ENCODE data around the gene LRSAM1. TPM values are rescaled to one million over a fixed set of nuclear protein-coding genes. Genes with fewer than 3 reads are reported as not detected.

LRSAM1 gene
- total RNA-seq, 1 donor = 12.3 TPM

DNA sequence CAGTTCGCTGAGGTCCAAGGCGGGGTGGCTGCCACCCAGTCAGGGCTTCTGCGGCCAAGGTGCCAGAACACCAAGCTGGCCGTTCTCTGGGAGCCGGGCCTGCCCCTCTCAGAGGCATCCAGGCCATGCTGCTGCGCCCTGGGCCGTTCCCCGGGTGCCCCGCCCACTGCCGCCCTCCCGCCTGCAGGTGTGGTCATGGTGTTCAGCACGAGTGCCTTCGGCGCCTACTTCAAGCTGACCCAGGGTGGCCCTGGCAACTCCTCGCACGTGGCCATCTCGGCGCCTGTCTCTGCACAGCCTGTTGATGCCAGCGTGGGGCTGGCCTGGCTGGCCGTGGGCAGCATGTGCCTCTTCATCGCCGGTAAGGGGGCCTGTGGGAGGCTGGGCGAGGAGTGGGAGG lies 46.7 kb upstream of the LRSAM1 start:
- Histone ChIP-seq H3K4me2 (ENCODE audit: insufficient read depth, low read length) (no peak overlapping the region), H3K27me3 (ENCODE audit: insufficient read depth, low read length) (no peaks in the 10 kb centered on the region), H3K4me3 (ENCODE audit: insufficient read depth, low read length) (no peak overlapping the region), H3K79me2 (ENCODE audit: insufficient read depth, low read length) (no peaks in the 10 kb centered on the region), H3K36me3 (ENCODE audit: insufficient read depth, low read length) (no peaks in the 10 kb centered on the region), H3K27ac (ENCODE audit: low read depth, low read length) (no peak overlapping the region), H2AFZ (ENCODE audit: low read length) (no peak overlapping the region), H3K4me1 (ENCODE audit: insufficient read depth, low read length) (no peaks in the 10 kb centered on the region), H4K20me1 (ENCODE audit: insufficient read depth, low read length) (peaks cover 3% of the 10 kb centered on the region), H3K9me3 (ENCODE audit: low read depth, low read length) (no peaks in the 10 kb centered on the region)
- DNase-seq (ENCODE audit: insufficient read length, low spot score, missing footprints) = no peak
- TF ChIP-seq, protein P1, sequence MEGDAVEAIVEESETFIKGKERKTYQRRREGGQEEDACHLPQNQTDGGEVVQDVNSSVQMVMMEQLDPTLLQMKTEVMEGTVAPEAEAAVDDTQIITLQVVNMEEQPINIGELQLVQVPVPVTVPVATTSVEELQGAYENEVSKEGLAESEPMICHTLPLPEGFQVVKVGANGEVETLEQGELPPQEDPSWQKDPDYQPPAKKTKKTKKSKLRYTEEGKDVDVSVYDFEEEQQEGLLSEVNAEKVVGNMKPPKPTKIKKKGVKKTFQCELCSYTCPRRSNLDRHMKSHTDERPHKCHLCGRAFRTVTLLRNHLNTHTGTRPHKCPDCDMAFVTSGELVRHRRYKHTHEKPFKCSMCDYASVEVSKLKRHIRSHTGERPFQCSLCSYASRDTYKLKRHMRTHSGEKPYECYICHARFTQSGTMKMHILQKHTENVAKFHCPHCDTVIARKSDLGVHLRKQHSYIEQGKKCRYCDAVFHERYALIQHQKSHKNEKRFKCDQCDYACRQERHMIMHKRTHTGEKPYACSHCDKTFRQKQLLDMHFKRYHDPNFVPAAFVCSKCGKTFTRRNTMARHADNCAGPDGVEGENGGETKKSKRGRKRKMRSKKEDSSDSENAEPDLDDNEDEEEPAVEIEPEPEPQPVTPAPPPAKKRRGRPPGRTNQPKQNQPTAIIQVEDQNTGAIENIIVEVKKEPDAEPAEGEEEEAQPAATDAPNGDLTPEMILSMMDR (IDR thresholded peaks at IDR 0.05; ENCODE audit: extremely low read depth, low read depth, low read length) = no peak

DNA sequence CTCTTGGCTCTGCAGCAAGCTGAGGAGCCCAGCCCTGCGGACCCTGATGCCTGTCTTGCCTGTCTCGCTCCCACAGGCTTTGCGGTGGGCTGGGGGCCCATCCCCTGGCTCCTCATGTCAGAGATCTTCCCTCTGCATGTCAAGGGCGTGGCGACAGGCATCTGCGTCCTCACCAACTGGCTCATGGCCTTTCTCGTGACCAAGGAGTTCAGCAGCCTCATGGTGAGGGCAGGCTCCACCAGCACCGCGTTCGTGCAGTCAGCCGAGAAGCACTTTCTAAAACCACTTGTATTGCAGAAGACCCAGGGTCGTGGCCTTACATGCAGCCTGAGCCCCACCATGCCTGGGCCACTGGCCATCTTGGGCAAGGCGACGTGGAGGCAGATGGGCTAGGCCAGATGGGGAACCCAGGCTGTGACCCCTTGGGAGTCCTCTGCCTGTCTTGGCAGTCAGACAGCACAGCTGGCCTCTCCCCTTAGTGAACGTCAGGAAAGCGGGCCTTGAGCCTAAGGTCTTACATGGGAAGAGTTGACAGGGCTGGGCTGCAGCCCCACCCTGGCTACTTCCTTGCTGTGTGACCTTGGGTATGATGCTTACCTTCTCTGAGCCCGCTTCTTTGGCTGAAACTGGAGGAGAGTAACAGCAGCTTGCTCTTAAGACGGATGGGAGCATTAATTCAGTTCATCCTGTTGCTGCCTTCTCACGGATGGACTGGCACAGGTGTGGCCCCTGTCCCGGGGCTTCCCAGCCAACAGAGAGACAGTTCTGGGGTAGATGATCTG lies 45.8 kb upstream of the LRSAM1 start:
- no peak overlapping the region for H3K27ac ChIP-seq (ENCODE audit: low read depth, low read length)
- no peak overlapping the region for H3K4me3 ChIP-seq (ENCODE audit: insufficient read depth, low read length)
- no peak overlapping the region for H3K4me2 ChIP-seq (ENCODE audit: insufficient read depth, low read length)
- TF ChIP-seq, protein P1 (IDR thresholded peaks at IDR 0.05; ENCODE audit: extremely low read depth, low read depth, low read length) = no peak
- DNase-seq (ENCODE audit: insufficient read length, low spot score, missing footprints) = no peak
- no peak overlapping the region for H2AFZ ChIP-seq (ENCODE audit: low read length)
- no peaks in the 10 kb centered on the region for H3K27me3 ChIP-seq (ENCODE audit: insufficient read depth, low read length)
- H3K36me3 ChIP-seq (ENCODE audit: insufficient read depth, low read length) = no peaks in the 10 kb centered on the region
- H3K9me3 ChIP-seq (ENCODE audit: low read depth, low read length) = no peaks in the 10 kb centered on the region
- H3K4me1 ChIP-seq (ENCODE audit: insufficient read depth, low read length) = no peaks in the 10 kb centered on the region
- peaks cover 3% of the 10 kb centered on the region for H4K20me1 ChIP-seq (ENCODE audit: insufficient read depth, low read length)
- no peaks in the 10 kb centered on the region for H3K79me2 ChIP-seq (ENCODE audit: insufficient read depth, low read length)

DNA sequence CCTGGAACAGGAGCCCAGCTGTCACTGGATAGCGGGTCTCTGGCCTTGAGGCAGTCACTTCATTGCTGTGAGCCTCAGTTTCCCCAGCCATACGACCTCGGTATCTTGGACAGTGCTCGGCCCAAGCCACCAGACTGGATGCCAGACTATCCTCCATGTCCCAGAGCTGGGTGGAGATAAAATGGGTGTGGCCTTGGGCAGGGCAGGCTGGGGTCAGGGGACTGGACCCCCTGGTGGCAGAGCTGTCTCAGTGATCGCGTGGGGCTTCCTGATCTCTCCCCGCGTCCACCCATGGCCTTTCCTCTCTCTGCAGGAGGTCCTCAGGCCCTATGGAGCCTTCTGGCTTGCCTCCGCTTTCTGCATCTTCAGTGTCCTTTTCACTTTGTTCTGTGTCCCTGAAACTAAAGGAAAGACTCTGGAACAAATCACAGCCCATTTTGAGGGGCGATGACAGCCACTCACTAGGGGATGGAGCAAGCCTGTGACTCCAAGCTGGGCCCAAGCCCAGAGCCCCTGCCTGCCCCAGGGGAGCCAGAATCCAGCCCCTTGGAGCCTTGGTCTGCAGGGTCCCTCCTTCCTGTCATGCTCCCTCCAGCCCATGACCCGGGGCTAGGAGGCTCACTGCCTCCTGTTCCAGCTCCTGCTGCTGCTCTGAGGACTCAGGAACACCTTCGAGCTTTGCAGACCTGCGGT lies 44.4 kb upstream of the LRSAM1 start:
- Histone ChIP-seq H3K27me3 (ENCODE audit: insufficient read depth, low read length) (no peaks in the 10 kb centered on the region), H3K4me1 (ENCODE audit: insufficient read depth, low read length) (no peaks in the 10 kb centered on the region), H3K79me2 (ENCODE audit: insufficient read depth, low read length) (no peaks in the 10 kb centered on the region), H3K4me3 (ENCODE audit: insufficient read depth, low read length) (no peak overlapping the region), H3K36me3 (ENCODE audit: insufficient read depth, low read length) (no peaks in the 10 kb centered on the region), H3K4me2 (ENCODE audit: insufficient read depth, low read length) (no peak overlapping the region), H2AFZ (ENCODE audit: low read length) (no peak overlapping the region), H3K9me3 (ENCODE audit: low read depth, low read length) (no peaks in the 10 kb centered on the region), H4K20me1 (ENCODE audit: insufficient read depth, low read length) (no peaks in the 10 kb centered on the region), H3K27ac (ENCODE audit: low read depth, low read length) (no peak overlapping the region)
- DNase-seq (ENCODE audit: insufficient read length, low spot score, missing footprints) = no peak
- TF ChIP-seq, protein P1 (IDR thresholded peaks at IDR 0.05; ENCODE audit: extremely low read depth, low read depth, low read length) = no peak

GRCh38 chr9:127407492-127407843 lies 43.8 kb upstream of the LRSAM1 start:
- H3K27me3 ChIP-seq (ENCODE audit: insufficient read depth, low read length) = no peaks in the 10 kb centered on the region
- H3K79me2 ChIP-seq (ENCODE audit: insufficient read depth, low read length) = no peaks in the 10 kb centered on the region
- H3K4me1 ChIP-seq (ENCODE audit: insufficient read depth, low read length) = no peaks in the 10 kb centered on the region
- no peak overlapping the region for H3K27ac ChIP-seq (ENCODE audit: low read depth, low read length)
- no peaks in the 10 kb centered on the region for H3K36me3 ChIP-seq (ENCODE audit: insufficient read depth, low read length)
- no peaks in the 10 kb centered on the region for H4K20me1 ChIP-seq (ENCODE audit: insufficient read depth, low read length)
- no peak overlapping the region for H2AFZ ChIP-seq (ENCODE audit: low read length)
- no peak for DNase-seq (ENCODE audit: insufficient read length, low spot score, missing footprints)
- H3K9me3 ChIP-seq (ENCODE audit: low read depth, low read length) = no peaks in the 10 kb centered on the region
- no peak overlapping the region for H3K4me3 ChIP-seq (ENCODE audit: insufficient read depth, low read length)
- H3K4me2 ChIP-seq (ENCODE audit: insufficient read depth, low read length) = no peak overlapping the region
- TF ChIP-seq, protein P1 (IDR thresholded peaks at IDR 0.05; ENCODE audit: extremely low read depth, low read depth, low read length) = no peak

Measured in osteoblast (primary cell).